ENCODE results near the gene ATP8A1.
"Not testable (repeated sequence)": the region's sequence is repeated elsewhere in the genome, so short reads cannot be mapped to it uniquely, and the experiment has no call there.

The ATP8A1 gene

GRCh38 chr4:42656944-42657792 is at the start of gene ATP8A1:
ATP8A1 (minus strand) TSS chr4:42657105; CDS start chr4:42656873, 232 bp downstream.
- no peak for TF ChIP-seq CTCF (IDR thresholded peaks at IDR 0.05; ENCODE audit: extremely low read depth, missing control alignments)
- DNase-seq (ENCODE audit: low spot score), result peak; percentile 97

GRCh38 chr4:42706086-42706485 is 49.2 kb upstream of the ATP8A1 start:
- no peak for DNase-seq (ENCODE audit: low spot score)
- no peak for TF ChIP-seq CTCF (IDR thresholded peaks at IDR 0.05; ENCODE audit: extremely low read depth, missing control alignments)

GRCh38 chr4:42703813-42704212 is 46.9 kb upstream of the ATP8A1 start:
- no peak for TF ChIP-seq CTCF (IDR thresholded peaks at IDR 0.05; ENCODE audit: extremely low read depth, missing control alignments)
- DNase-seq (ENCODE audit: low spot score), result no peak

- TF ChIP-seq CTCF (IDR thresholded peaks at IDR 0.05; ENCODE audit: extremely low read depth, missing control alignments), result no peak
- DNase-seq (ENCODE audit: low spot score), result no peak
These were observed 46.0 kb upstream of the ATP8A1 start for GRCh38 chr4:42702895-42703294.

- DNase-seq (ENCODE audit: low spot score), result not testable (repeated sequence)
These were observed 44.9 kb upstream of the ATP8A1 start for GRCh38 chr4:42701780-42702179.

- TF ChIP-seq CTCF (IDR thresholded peaks at IDR 0.05; ENCODE audit: extremely low read depth, missing control alignments), result no peak
- no peak for DNase-seq (ENCODE audit: low spot score)
These were observed 33.6 kb upstream of the ATP8A1 start for GRCh38 chr4:42690537-42690936.

GRCh38 chr4:42683393-42683792 is 26.5 kb upstream of the ATP8A1 start:
- TF ChIP-seq CTCF (IDR thresholded peaks at IDR 0.05; ENCODE audit: extremely low read depth, missing control alignments), result no peak
- DNase-seq (ENCODE audit: low spot score), result no peak

- no peak for TF ChIP-seq CTCF (IDR thresholded peaks at IDR 0.05; ENCODE audit: extremely low read depth, missing control alignments)
- DNase-seq (ENCODE audit: low spot score), result no peak
These were observed 21.6 kb upstream of the ATP8A1 start for GRCh38 chr4:42678512-42678911.
